OCI-LY7 (cell line): ENCODE measurements around the gene CEP68. TPM values are rescaled to one million over a fixed set of nuclear protein-coding genes. Genes with fewer than 3 reads are reported as not detected.

ENCODE experiments used
- BruUV-seq: library from RNA; stranded (reverse); fragments of 400-500 nt; replicated peaks from 2 replicates; lab custom pipeline; 2021; lab: Mats Ljungman, UMichigan
- CTCF ChIA-PET: fragments of 300-600 bp; sonication (Branson Sonifier 250); formaldehyde crosslinking; loops from one replicate; lab custom pipeline; 2022; ENCODE audit warnings: antibody characterized with exemption; ENCODE audit not compliant: unreplicated experiment; lab: Charles Lee
- POLR2A ChIA-PET: fragments of 300-600 bp; sonication (Branson Sonifier 250); formaldehyde crosslinking; loops from one replicate; lab custom pipeline; 2022; ENCODE audit warnings: antibody characterized with exemption; lab: Charles Lee
- DNase-seq: peaks from one replicate; pipeline ENCODE4 v3.0.0-alpha.2; 2015; ENCODE audit warnings: low spot score
- H2AFZ ChIP-seq: fragments of 200-600 bp; sonication (generic), shearing (Covaris generic); 2 replicates; pipeline ENCODE4 v1.6.1; 2014; ENCODE audit warnings: mild to moderate bottlenecking, antibody characterized with exemption, low read length, moderate library complexity
- H3K27ac ChIP-seq: fragments of 200-600 bp; sonication (generic); 2 replicates; pipeline ENCODE4 v1.5.1; 2014; ENCODE audit warnings: mixed run types, low read depth, mild to moderate bottlenecking, moderate library complexity, low read length, inconsistent platforms; ENCODE audit not compliant: poor library complexity, severe bottlenecking
- H3K36me3 ChIP-seq: fragments of 200-600 bp; sonication (generic); 2 replicates; pipeline ENCODE4 v1.6.1; 2014; ENCODE audit warnings: mild to moderate bottlenecking, antibody characterized with exemption, low read length, moderate library complexity, mixed read lengths; ENCODE audit not compliant: insufficient read depth
- H3K4me1 ChIP-seq: fragments of 200-600 bp; sonication (generic); 2 replicates; pipeline ENCODE4 v1.5.1; 2014; ENCODE audit warnings: mild to moderate bottlenecking, low read length; ENCODE audit not compliant: insufficient read depth, poor library complexity, severe bottlenecking
- H3K4me2 ChIP-seq: fragments of 200-600 bp; sonication (generic); 2 replicates; pipeline ENCODE4 v1.6.1; 2014; ENCODE audit warnings: mild to moderate bottlenecking, low read length
- H3K4me3 ChIP-seq: fragments of 200-600 bp; sonication (generic); 2 replicates; pipeline ENCODE4 v1.5.1; 2014; ENCODE audit warnings: mild to moderate bottlenecking, low read depth, low read length; ENCODE audit not compliant: poor library complexity, severe bottlenecking
- H3K79me2 ChIP-seq: fragments of 200-600 bp; sonication (generic); 2 replicates; pipeline ENCODE4 v1.6.1; 2016; ENCODE audit warnings: low read depth, mild to moderate bottlenecking, low read length, moderate library complexity, mixed read lengths; ENCODE audit not compliant: insufficient read depth
- H3K9me2 ChIP-seq: fragments of 200-600 bp; sonication (generic); 2 replicates; pipeline ENCODE4 v1.6.1; 2016; ENCODE audit warnings: mild to moderate bottlenecking, low read length, mixed read lengths; ENCODE audit not compliant: insufficient read depth
- H3K9me3 ChIP-seq: fragments of 200-600 bp; sonication (generic); 2 replicates; pipeline ENCODE4 v1.6.1; 2014; ENCODE audit warnings: mild to moderate bottlenecking, mixed run types, low read length, mixed read lengths
- H4K20me1 ChIP-seq: fragments of 200-600 bp; sonication (generic); 2 replicates; pipeline ENCODE4 v1.6.1; 2014; ENCODE audit warnings: mild to moderate bottlenecking, antibody characterized with exemption, low read length, moderate library complexity, mixed read lengths; ENCODE audit not compliant: insufficient read depth
- CTCF ChIP-seq: fragments of 200-600 bp; sonication (generic); conservative IDR thresholded peaks from 2 replicates; pipeline ENCODE4 v1.5.1; 2014; ENCODE audit warnings: mild to moderate bottlenecking, antibody characterized with exemption, low read length, moderate library complexity, mixed read lengths
- EZH2phosphoT487 ChIP-seq: fragments of 200-600 bp; sonication (generic); IDR thresholded peaks from 2 replicates; pipeline ENCODE4 v1.6.1; 2018; ENCODE audit warnings: low read depth, borderline replicate concordance, mild to moderate bottlenecking, mixed run types, antibody characterized with exemption, low read length, moderate library complexity, mixed read lengths
- intact Hi-C: fragments of 100-400 bp; cut with micrococcal nuclease; formaldehyde crosslinking; loops from one replicate; pipeline ENCODE4 v1.10.0; 2022; ENCODE audit not compliant: unreplicated experiment
- total RNA-seq, 2 experiments: library from RNA; depleted of rRNA in 1 of 2; stranded (reverse); fragments of >200 nt in 1 of 2; shearing (Covaris generic) in 1 of 2; gene quantifications; 2 replicates each; pipeline ENCODE4 v1.2.3, GENCODE V29; 2014 to 2022

Gene CEP68
- total RNA-seq, 2 experiments from 2014 or later = 8.7 to 17.1 TPM

DNA sequence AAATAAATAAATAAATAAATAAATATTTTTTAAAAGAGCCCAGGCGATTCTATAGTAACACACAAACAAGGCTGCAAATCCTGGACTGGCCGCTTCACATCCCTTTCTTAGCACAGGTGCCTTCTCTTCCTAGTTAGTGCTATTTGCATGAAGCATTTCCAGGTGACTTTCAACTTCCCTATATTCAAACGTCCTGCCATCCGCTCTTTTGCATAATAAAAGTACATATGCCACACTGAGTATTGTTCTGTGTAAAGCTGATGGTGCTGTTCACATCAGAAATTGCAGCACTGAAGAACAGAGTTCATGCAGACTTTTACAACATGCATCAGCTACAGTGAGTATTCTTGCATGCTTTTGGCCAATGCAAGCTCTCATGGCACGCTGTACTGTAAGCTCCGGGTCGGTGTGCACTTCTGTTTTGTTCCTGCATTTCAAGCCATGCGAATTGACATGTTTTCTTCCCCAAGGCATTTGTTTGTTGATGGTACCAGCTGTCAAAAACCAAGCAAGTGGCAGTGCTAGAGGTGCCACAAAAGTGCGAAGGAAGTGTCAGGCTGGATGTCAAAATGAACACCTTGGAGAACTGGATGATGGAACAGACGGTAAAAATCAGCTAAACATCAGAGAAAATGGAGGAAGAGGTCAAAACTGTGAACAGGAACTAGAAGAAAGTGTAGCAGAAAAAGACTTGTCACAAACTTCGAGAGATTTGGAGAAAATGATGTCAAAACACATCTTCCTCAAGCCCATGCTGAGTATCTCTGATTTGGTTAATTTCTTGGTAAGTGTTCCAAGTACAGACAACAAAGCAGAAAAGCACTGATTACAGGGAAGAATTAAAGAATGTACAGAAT, 25.5 kb upstream of the CEP68 start:
- no peaks in the 10 kb centered on the region; the same call in 1 of the 2 replicates for H3K36me3 ChIP-seq
- POLR2A ChIA-PET = interaction anchor here (0.5 to 2.5 kb wide), 19 partner anchors 9 to 376 kb away, joined by 3 to 23 read pairs (median 4); no protein-coding TSS in a partner anchor
- CTCF ChIA-PET = interaction anchor here (1.1 to 2.7 kb wide), 4 partner anchors 25 to 115 kb away, joined by 3 to 19 read pairs (median 4); no protein-coding TSS in a partner anchor
- no peak; the same call in 1 of the 2 replicates for TF ChIP-seq CTCF
- TF ChIP-seq EZH2phosphoT487 = no peak
- H3K4me2 ChIP-seq = peak overlapping the region; percentile 98
- H3K27ac ChIP-seq = peak overlapping the region; percentile 98
- intact Hi-C loops = loop anchor here (1.0 to 5.0 kb wide), 8 partner anchors 42 to 508 kb away; partner anchors contain the start of gene AFTPH
- BruUV-seq = TSS peak; percentile 91
- H3K9me3 ChIP-seq = no peaks in the 10 kb centered on the region
- H3K9me2 ChIP-seq = no peaks in the 10 kb centered on the region
- no peak overlapping the region for H2AFZ ChIP-seq
- H4K20me1 ChIP-seq = no peaks in the 10 kb centered on the region
- H3K79me2 ChIP-seq = no peaks in the 10 kb centered on the region
- peaks cover 83% of the 10 kb centered on the region for H3K4me1 ChIP-seq
- peak overlapping the region; percentile 64 for H3K4me3 ChIP-seq
- DNase-seq = peak; percentile 85

DNA sequence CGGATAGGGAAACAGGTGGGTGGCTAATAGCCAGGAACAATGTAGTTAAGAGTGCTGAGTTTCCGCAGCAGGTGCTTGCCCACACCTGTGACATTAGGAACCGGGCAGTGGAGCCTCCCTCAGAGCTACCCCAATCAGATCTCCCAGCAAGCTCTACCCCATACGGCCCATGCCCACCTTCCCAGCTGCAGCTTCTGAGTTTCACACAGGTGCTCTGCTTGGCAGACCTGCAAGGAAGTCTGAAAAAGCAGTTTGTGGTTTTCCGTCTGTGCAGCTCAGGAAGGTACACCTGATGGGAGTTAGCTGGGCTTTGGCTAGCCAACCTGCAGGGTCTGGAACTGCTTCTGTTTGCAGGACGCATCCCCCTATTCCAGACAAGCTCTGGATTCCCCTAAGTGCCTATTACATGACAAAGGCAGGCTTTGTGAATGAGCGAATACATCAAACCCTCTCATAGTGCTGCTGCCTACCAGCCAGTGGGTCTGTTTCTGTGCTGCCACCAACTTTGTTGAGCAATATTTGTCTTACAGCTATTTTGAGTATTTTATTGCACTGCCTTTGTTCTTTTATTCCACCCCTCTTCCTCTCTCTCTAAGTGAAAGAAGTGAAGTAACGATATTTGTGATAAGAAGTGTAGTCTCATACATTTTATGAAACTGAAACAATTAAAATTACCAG, 24.7 kb upstream of the CEP68 start:
- DNase-seq = peak; percentile 96
- Histone ChIP-seq H3K79me2 (no peaks in the 10 kb centered on the region), H3K36me3 (no peaks in the 10 kb centered on the region; the same call in 1 of the 2 replicates), H3K27ac (peak overlapping the region; percentile 98), H3K4me3 (peak overlapping the region; percentile 64), H3K9me3 (no peaks in the 10 kb centered on the region), H3K4me1 (peaks cover 75% of the 10 kb centered on the region), H3K9me2 (no peaks in the 10 kb centered on the region), H3K4me2 (peak overlapping the region; percentile 98), H4K20me1 (no peaks in the 10 kb centered on the region), H2AFZ (no peak overlapping the region)
- intact Hi-C loops = loop anchor here (1.0 to 5.0 kb wide), 8 partner anchors 43 to 509 kb away; partner anchors contain the start of gene AFTPH
- CTCF ChIA-PET = interaction anchor here (0.6 to 2.7 kb wide), 6 partner anchors 24 to 116 kb away, joined by 3 to 19 read pairs (median 4); no protein-coding TSS in a partner anchor
- TF ChIP-seq CTCF (no peak), EZH2phosphoT487 (no peak)
- POLR2A ChIA-PET = interaction anchor here (0.5 to 2.5 kb wide), 20 partner anchors 10 to 377 kb away, joined by 3 to 23 read pairs (median 4); no protein-coding TSS in a partner anchor
- BruUV-seq = no TSS peak
